Activated naive CD4-positive, alpha-beta T cell treated with anti-CD3 and anti-CD28 coated beads, Interleukin-2, amount 50 U/mL, for 16 hours (primary cell): ENCODE measurements around the gene NPAS2.

ENCODE experiments used
- DNase-seq: peaks from one replicate; pipeline ENCODE4 v3.0.0-alpha.2; 2020

NPAS2 gene

DNA sequence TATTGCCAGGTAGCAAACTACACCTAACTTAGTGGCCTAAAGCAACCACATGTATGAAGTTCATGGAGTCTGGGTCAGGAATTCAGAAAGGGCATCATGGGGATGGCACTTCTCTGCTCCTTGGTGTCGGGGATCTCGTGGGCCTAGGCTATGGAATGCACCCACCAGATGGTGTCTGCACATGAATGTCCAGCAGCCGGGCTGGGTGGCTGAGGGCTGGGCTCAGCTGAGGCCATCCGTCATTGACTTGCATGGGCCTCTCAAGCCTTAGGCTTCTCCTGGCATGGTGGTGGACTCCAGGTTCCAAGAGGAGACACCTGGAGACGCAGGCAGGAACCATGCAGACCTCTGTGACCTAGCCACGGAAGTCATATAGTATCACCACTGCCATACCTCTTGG lies 156.1 kb downstream of the NPAS2 start:
- DNase-seq = no peak

DNA sequence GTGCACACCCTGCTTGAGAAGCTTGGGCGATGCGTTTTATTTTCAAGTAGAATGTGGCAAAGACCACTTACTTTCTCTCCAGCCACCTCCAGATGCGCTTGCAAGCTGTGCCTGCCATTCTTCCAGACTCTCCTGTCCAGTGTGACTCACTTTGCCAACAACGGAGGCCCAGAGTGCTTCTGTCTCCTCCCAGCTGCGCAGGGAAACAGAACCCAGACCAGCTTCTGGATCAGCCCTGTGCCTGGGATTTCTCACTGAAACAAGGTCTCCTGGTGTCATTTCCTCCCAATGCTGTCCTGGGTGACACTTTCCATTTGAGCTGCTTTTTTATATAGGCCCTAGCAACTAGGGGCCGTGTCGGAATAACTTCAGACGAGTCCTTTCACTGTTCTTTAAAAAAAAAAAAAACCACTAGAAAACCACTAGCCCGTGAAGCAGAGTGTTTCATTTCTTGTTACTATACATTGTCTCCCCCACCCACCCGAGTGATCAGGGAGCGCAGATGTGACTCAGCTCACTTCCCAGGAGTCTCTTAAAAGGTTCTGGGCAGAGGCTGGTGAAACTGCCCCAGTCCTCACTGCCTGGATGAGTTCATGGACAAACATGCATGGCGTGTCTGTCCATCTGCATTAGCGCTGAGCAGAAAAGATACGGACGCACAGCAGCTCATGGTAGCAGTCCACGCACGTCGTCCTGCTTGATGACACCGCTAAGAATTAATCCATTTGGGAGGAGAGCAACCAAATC lies 156.9 kb downstream of the NPAS2 start:
- no peak for DNase-seq

DNA sequence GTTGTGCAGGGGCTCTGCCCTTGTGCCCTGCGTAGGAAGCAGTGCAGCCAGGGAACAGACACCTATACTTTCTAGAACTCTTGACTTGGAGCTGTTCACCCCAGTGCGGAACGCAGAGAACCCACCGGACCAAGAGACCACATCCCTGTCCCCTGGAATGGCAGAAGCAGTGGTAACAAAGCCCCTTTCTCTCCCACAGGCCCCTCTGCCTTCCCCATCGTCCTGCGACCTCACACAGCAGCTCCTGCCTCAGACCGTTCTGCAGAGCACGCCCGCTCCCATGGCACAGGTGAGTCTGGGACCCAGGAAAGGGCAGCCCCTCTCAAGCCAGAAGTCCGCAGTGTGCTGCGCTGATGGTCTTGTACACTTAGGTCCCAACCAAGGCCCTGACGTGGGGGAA lies 157.6 kb downstream of the NPAS2 start:
- DNase-seq = no peak

DNA sequence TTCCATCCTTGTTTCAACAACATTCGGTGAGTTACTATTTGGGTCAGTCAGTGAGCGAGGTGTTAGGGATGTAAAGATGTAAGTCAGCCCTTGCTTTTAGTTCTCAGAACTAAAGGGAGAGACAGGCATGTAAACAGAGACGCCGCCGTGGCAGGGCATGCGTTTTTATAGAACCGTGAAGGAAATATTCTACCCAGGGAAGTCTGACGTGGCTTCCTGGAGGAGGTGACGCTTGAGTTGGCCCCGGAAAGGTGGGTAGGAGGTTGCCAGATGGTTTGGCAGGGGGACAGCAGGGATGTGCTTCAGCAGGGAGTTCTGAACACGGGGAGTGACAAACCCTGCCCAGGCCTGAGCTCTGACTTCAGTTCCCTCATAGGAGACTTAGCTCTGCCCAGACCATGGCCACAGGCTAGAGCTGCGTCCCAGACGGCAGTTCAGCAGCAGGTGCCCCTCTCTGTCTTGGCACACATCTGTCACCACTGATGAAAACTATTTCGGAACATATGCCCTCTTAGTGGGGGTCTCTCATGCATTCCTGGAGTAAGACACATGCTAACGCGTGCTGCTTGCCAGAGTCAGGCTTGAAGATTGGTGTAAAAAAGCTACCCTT lies 158.7 kb downstream of the NPAS2 start:
- DNase-seq = no peak

DNA sequence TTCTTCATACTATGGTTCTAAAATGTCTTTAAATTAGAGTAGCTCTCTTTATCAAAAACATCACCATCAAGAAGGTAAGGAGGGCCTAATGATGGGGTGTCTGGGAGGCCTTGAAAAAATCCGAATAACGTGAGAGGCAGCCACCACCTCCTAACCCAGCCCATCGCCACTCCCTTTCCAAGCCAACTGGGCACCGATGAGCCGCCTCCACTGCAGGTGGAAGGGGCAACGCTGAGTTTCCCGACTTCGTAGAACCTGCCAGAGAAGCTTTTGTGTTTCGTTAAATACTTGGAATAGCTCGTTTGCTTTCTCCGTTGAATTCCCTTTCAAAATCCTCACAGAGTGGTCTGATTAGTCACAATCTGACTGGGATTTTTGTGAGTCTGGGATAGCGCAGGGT lies 160.1 kb downstream of the NPAS2 start:
- no peak for DNase-seq

DNA sequence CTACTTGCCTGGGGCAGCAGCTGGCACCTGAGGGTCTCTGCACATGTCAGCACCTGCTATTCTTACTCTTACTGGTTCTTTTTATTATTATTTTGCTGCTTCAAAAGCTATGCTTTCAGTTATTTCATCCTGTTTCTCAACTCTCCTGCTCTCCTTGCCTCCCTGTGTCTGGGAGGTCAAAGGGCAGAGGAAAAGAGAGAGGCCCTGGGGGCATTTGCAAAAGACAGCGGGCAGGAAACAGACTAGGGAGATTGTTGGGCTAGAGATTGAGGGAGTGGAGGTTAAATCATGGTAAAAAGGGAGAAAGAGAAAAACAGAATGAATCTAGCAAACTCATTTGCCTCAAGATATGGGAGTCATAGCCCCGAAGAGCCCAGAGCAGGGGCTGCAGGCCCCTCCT lies 161.1 kb downstream of the NPAS2 start:
- DNase-seq = no peak

DNA sequence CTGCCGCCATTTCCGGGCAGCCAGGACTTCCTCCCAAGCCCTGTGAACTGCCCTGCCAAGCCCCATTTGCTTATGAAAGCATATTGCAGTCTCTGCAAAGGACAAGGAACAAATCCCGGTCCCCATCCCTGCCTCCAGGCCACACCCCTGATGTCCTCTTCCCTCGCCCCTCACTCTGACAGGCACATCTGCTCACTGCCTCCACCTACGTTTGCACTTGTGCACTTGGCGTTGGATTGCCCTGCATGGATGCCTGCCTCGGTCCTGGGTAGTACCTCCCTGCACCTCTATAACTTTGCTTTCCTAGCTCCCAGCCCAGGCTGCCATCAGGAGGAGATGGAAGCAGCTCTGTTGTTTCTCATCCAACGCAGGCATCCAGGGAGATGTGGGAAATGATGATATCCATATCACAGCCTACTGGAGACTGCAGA lies 162.5 kb downstream of the NPAS2 start:
- DNase-seq = no peak

DNA sequence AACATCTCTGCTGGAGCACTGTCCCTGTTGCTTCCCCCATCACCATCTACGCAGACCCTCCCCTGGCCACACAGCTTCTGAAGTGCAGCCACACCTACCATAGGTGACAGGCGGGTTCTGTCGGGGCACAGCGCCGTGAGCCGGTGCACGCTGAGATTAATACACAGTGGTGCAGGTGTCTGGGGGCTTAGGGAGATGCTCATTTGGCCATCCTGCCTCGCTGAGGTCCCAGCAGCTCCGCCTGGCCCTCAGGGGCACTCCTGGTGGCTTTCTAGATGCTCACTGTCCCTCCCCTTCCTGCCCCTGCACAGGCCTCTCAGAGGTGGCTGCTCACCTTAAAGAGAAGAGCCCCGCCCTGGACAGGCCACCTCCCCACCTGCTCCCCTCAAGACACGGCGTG lies 163.3 kb downstream of the NPAS2 start:
- DNase-seq = no peak

DNA sequence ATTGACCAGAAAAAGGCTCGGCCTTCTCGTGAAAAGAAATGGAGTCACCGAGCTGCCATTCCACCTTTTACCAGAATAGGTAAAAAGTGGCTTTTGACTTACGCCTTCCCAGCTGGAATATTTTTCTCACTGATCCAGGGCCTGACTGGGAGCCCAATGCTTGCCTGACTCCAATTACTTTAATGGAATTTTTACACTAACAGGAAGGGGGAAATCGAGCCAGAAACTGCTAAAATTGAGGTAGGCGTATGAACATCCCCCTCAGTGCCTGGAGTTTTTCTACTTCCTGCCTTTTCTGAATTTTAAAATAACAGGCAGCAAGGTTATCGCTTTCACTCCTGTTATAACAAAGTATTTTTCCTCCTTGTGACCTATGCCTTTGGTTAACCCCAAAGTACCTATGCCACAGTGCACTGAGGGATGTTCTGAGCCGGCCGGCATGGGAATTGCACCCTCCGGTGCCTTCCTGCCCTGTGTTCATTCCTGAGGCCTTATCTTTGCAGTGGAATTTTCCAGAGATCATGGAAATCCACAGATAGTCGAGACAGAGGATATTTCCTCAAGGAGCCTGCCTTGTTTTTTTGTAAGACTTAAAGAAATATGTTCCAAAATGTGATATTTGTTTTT lies 163.9 kb downstream of the NPAS2 start:
- no peak for DNase-seq

DNA sequence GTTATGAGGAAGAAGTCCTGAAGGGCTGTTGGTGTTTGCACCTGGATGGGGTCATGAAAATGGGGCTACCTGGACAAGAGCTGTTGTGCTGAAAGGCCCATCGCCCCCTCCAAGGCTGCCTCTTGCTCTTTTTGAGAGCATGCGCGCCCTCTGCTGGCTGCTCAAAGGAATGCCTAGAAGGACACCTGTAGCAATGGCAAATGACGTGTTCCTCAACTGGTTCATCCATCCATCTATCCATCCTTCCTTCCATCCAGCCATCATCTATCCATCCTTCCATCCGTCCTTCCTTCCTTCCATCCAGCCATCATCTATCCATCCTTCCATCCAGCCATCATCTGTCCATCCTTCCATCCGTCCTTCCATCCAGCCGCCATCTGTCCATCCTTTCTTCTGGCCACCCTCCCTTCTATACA lies 165.0 kb downstream of the NPAS2 start:
- DNase-seq = peak; percentile 80

DNA sequence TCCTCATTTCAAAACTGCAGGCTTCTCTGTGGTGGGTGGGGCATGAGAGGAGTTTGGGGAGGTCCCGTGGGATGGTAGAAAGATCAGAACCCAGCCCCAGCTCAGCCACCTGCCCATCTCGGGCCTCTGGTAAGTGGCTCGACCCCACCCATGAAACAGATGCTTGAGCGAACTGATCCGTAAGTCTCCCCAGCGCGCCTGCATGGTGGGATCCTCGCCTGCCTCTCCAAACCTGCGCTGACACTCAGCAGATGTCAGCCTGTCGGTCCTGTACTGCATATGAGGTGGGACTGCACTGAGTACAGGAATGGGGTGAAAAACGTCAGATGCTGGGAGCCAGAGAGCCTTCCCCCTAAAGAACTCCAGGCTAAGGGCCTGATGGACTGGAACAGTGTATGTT lies 166.2 kb downstream of the NPAS2 start:
- DNase-seq = no peak

DNA sequence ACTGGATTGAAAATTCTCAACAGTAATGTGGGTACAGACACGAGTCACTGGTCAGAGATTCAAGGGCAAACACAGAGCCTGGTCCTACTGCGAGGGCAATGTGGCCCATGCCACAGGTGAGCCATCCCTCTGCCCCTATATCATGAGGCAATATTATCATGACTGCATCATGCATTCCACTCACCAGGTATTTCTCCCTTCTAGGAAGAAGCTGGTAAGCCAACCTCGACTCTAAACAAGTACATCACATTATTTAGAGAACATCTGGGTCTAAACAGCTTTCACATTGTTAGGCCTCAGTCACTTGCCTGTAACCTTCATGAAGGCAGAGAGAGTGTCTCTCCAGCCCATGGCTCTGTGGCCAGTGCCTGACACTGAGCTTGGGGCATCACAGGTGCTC lies 167.6 kb downstream of the NPAS2 start:
- no peak for DNase-seq

DNA sequence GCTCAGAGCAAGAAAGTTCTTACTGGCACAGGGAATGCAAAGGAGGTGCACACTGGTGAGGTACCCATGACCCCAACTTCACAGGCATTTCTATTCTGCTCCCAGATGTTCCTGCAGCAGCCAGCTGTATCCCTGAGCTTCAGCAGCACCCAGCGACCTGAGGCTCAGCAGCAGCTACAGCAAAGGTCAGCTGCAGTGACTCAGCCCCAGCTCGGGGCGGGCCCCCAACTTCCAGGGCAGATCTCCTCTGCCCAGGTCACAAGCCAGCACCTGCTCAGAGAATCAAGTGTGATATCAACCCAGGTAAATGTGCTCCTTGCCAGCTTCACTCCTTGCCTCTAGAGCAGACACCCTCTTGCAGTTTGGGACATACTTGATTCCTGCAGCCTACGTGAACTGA lies 168.0 kb downstream of the NPAS2 start:
- no peak for DNase-seq

DNA sequence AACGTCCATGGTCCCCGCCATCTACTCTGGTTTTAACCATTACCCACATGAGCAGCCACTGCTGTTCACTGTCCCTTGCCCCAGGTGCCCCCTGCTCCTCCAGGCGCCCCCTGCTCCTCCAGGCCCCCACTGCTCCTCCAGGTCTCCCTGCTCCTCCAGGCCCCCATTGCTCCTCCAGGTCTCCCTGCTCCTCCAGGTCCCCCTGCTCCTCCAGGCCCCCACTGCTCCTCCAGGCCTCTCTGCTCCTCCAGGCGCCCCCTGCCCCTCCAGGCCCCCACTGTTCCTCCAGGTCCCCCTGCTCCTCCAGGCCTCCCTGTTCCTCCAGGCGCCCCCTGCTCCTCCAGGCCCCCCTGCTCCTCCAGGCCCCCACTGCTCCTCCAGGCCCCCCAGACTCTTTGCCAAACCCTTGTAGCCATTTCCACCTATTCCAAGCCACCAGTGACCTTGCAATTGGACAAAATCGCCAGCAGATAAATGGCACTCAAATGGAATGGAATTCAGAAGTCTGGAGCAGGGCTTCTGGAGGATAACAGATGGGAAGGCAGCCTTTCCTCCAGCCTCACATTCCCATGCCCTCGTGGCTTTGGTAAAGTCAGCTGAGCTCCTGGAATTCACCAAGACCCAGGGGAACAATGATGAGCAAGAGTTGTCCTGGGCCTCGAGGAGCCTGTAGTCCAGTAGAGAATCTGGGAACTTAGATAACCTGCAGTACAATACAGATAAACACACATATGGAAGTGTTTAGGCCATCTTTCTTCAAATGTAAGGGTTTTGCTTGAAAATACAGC lies 168.9 kb downstream of the NPAS2 start:
- DNase-seq = no peak

DNA sequence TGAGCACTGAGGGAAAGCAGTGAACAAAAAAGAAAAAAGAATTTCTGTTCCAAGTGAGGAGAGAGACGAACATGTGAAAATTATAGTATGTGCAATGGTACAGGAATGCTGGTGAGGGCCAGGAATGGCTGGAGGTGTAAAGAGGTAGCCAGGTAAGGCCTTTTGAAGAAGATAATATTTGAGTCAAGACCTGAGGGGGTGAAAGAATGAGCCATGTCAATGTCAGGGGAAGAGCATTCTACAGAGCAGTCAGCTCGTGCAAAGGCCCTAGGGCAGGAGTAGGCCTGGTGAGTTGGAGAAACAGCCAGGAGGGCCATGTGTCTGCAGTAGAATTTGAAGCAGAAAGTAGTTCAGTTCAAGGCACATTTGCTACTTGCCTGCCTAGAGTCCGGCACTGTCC lies 169.7 kb downstream of the NPAS2 start:
- no peak for DNase-seq

DNA sequence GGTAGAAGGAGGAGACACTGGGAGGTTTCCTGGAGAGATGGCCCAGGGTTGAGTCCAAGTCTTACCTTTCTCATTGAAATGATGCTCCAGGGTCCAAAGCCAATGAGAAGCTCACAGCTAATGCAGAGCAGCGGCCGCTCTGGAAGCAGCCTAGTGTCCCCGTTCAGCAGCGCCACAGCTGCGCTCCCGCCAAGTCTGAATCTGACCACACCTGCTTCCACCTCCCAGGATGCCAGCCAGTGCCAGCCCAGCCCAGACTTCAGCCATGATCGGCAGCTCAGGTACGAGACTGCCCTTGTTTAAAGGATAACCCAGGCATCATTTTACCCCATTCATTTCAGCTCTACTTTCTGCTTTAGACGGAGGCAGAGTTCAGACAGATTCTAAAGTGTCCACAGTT lies 170.2 kb downstream of the NPAS2 start:
- DNase-seq = no peak

DNA sequence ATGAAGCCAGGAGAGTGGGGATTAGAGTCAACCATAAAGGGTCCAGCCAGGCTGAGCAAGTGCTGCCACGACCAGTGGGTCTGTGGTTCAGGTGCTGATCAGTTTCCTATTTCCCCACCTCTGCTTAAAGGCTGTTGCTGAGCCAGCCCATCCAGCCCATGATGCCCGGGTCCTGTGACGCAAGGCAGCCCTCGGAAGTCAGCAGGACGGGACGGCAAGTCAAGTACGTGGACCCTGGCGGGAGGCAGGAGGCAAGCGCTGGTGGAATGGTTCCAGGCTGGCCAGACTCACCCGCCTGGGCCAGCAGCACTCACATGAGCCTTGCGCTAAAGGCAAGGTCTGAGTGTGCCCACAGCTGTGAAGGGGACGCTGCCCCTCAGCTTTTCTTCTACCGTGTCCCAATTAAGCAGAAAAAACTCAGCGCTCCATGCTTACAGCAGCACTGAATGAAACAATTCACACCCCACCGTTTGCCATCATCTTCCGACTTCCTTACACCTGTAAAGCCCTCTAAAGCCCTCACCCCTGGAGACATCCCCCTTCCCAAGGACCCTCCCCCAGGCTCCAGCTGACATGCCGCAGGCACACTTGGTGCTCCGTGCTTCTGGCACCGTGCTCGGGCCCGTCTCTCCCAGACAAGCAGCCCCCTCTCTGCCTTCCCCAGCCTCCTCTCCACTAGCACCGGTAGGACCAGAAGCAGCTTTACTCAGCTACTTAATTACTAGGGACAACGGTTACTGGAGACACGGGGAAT lies 170.9 kb downstream of the NPAS2 start:
- no peak for DNase-seq

DNA sequence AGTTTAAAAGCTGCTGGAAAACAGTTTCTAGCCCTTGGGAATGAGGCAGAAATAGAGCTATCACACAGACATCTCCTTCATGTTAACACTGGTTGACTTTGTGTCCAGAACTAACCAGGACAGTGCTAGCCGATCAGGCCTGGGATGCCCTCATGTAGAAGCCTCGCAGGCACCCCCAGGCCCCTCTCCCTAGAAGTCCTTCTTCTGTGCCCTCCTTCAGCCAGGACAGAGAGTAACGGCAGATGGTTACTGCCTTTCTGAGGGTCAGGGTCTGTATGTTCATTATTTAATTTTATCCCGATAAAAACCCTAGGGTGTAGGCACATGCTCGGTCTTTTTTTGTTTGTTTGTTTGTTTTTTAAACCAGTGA lies 171.4 kb downstream of the NPAS2 start:
- no peak for DNase-seq

DNA sequence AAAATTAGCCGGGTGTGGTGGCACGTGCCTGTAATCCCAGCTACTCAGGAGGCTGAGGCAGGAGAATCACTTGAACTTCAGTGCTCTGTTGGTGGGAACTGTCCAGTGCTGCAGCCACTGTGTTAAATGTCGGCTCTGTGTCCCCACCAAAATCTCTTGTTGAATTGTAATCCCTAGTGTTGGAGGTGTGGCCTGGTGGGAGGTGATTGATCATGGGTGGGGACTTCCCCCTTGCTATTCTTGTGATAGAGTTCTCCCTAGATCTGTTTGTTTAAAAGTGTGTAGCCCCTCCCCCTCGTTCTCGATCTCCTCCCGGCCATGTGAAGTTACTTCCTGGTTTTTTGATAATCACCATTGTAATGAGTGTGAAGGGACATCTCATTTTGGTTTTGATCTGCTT lies 172.3 kb downstream of the NPAS2 start:
- no peak for DNase-seq

DNA sequence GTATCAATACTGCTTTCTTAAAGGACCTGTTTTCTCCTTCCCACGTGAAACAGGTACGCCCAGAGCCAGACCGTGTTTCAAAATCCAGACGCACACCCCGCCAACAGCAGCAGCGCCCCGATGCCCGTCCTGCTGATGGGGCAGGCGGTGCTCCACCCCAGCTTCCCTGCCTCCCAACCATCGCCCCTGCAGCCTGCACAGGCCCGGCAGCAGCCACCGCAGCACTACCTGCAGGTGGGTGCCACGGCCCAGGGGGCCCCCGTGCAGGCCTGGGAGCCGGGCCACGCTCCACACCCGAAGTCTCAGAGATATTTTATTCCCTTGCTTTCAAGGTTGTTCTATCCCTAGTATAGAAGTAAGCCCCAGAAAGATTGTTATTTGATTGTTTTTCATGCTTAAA lies 173.4 kb downstream of the NPAS2 start:
- no peak for DNase-seq

DNA sequence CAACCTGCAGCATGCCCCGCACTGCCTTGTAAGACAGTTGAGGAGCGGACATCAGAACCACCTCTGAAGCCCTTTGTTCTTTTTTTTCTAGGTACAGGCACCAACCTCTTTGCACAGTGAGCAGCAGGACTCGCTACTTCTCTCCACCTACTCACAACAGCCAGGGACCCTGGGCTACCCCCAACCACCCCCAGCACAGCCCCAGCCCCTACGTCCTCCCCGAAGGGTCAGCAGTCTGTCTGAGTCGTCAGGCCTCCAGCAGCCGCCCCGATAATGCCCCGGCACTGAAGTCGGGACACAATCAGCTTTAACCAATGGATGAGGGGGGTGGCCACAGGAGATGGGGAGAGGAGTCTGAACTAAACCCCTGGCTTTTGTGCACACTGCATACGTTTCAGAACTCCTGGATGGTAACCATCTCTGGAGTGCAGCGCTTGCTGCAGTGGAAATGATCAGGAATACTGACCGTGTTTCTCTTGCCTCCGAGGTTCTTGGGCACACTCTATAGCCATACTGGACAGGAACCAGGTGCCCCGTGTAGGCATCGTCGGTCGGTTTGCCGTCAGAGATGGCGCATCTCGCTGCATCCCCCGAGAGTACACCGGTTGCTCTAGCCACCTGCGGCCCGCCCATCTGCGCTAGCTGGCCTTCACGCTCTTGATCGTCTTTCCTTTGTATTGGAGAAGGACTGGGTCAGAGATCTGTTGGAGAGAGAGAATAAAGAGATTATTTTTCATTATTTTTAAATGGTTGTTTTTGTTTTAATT lies 175.6 kb downstream of the NPAS2 start:
- DNase-seq = no peak
